Measurements from ENCODE around the gene GDI1. TPM values are rescaled to one million over a fixed set of nuclear protein-coding genes. Genes with fewer than 3 reads are reported as not detected.
A peak's percentile ranks its signal among the peaks of the same experiment; 100 is the strongest.
"Not testable (repeated sequence)": the region's sequence is repeated elsewhere in the genome, so short reads cannot be mapped to it uniquely, and the experiment has no call there.

The GDI1 gene
- total RNA-seq (100 to 1,000 TPM in 8 of 9 donors, 10 to 100 TPM in 1; 85.6 to 142 (median 112) TPM), polyA plus RNA-seq (100 to 1,000 TPM; 155 to 287 (median 216) TPM)
- long read RNA-seq, donor 1, transcript GDI1-204 (11 exons, 2,474 nt) = major isoform, 16 of 246 reads
- long read RNA-seq, donor 1, transcript GDI1-207 (4 exons, 2,417 nt) = minor isoform, 8 of 246 reads
- long read RNA-seq, donor 1, transcript GDI1-211 (5 exons, 1,014 nt) = minor isoform, 9 of 246 reads
- long read RNA-seq, donor 1, transcript GDI1-210 (2 exons, 1,021 nt) = minor isoform, 5 of 246 reads
- long read RNA-seq, donor 1, partial matches to known transcripts = 206 of 246 reads
- long read RNA-seq, donor 1, other reads (novel, unspliced or antisense) = 0 of 246 reads
- long read RNA-seq, donor 2, transcript GDI1-204 (11 exons, 2,474 nt) = major isoform, 13 of 217 reads
- long read RNA-seq, donor 2, transcript GDI1-211 (5 exons, 1,014 nt) = minor isoform, 8 of 217 reads
- long read RNA-seq, donor 2, partial matches to known transcripts = 189 of 217 reads
- long read RNA-seq, donor 2, other reads (novel, unspliced or antisense) = 0 of 217 reads
- long read RNA-seq, donor 3, transcript GDI1-204 (11 exons, 2,474 nt) = major isoform, 21 of 158 reads
- long read RNA-seq, donor 3, transcript GDI1-207 (4 exons, 2,417 nt) = minor isoform, 5 of 158 reads
- long read RNA-seq, donor 3, partial matches to known transcripts = 126 of 158 reads
- long read RNA-seq, donor 3, other reads (novel, unspliced or antisense) = 0 of 158 reads
- long read RNA-seq, donor 4, partial matches to known transcripts = 0 of 6 reads
- long read RNA-seq, donor 4, other reads (novel, unspliced or antisense) = 3 of 6 reads
- long read RNA-seq, donor 5, transcript GDI1-204 (11 exons, 2,474 nt) = major isoform, 119 of 150 reads
- long read RNA-seq, donor 5, partial matches to known transcripts = 15 of 150 reads
- long read RNA-seq, donor 5, other reads (novel, unspliced or antisense) = 14 of 150 reads
- long read RNA-seq, donor 6, partial matches to known transcripts = 6 of 10 reads
- long read RNA-seq, donor 6, other reads (novel, unspliced or antisense) = 0 of 10 reads
- long read RNA-seq, donor 7, transcript GDI1-204 (11 exons, 2,474 nt) = major isoform, 10 of 41 reads
- long read RNA-seq, donor 7, transcript GDI1-211 (5 exons, 1,014 nt) = minor isoform, 7 of 41 reads
- long read RNA-seq, donor 7, partial matches to known transcripts = 16 of 41 reads
- long read RNA-seq, donor 7, other reads (novel, unspliced or antisense) = 0 of 41 reads
- long read RNA-seq, donor 8, transcript GDI1-204 (11 exons, 2,474 nt) = major isoform, 41 of 276 reads
- long read RNA-seq, donor 8, partial matches to known transcripts = 222 of 276 reads
- long read RNA-seq, donor 8, other reads (novel, unspliced or antisense) = 0 of 276 reads
- long read RNA-seq, donor 9, transcript GDI1-204 (11 exons, 2,474 nt) = major isoform, 11 of 46 reads
- long read RNA-seq, donor 9, transcript GDI1-211 (5 exons, 1,014 nt) = minor isoform, 6 of 46 reads
- long read RNA-seq, donor 9, transcript GDI1-207 (4 exons, 2,417 nt) = minor isoform, 6 of 46 reads
- long read RNA-seq, donor 9, partial matches to known transcripts = 17 of 46 reads
- long read RNA-seq, donor 9, other reads (novel, unspliced or antisense) = 0 of 46 reads
- long read RNA-seq, donor 10, transcript GDI1-211 (5 exons, 1,014 nt) = minor isoform, 9 of 176 reads
- long read RNA-seq, donor 10, transcript GDI1-204 (11 exons, 2,474 nt) = major isoform, 18 of 176 reads
- long read RNA-seq, donor 10, partial matches to known transcripts = 144 of 176 reads
- long read RNA-seq, donor 10, other reads (novel, unspliced or antisense) = 0 of 176 reads

DNA sequence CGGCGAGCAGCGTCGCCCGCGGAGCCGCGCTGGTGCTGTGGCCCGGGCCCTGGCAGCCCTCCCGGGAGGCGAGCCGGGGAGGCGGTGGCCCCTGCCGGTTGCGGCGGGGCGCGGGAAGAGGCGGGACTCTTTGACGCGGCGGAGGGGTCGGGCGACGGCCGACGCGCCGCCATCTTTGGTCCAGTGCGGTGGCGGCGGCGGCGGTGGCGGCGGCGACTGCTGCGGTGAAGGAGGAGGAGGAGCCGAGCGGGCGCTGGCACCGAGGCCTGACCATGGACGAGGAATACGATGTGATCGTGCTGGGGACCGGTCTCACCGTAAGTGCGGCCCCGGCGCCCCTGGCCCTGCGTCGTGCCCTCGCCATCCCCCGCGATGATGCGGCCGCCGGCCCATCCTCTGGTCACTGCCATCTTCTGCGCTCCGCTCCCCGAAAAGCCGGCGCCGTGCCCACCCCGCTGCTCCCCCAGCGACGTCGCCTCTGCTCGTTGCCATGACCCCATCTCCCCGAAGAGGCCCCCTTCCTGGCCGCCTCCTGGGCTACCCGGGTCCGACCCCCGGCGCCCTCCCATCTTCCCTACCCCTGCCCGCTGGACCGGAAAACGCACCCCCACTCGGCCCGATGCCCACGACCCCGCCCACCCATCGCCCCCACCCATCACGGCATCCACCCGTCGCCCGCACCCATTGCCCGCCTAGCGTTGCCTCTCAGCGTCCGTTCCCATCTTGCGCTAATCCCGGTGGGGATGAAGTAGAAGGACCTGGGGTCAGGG, at the start of gene GDI1:
Gene GDI1 (plus strand): TSS at position 172 of the 770 bp plus-strand sequence. CDS start 101 bp downstream, at position 273.
- peaks cover 0 to 68% of the 10 kb centered on the region in 2 donors for H3K36me3 ChIP-seq (replicated peaks in 1 of 2)

DNA sequence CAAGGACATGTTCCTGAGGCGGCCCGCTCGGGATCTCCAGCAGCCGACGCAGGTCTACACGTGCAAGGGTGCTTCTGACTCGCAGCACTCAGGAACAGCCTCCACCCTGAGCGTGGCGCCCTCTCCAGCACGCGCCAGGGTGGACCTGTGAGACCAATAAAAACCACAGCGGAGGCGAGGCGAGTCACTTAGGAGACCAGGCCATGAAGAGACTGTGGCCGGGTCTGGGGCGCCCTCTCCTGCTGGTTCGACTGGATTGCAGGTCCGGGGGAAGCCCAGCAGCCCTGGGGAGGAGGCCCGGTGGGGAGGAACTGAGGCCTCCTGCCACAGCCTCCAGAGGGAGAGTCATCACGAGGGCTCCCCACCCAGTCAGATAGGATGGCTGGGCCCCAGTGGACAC, 48.9 kb upstream of the GDI1 start:
- DNase-seq; H3K4me3 ChIP-seq; H3K27me3 ChIP-seq; H3K27ac ChIP-seq; H3K36me3 ChIP-seq (replicated peaks in 1 of 2); intact Hi-C loops (cut with DNase I); H3K4me1 ChIP-seq (replicated peaks in 1 of 2); H3K9me3 ChIP-seq (replicated peaks in 1 of 3): not testable (repeated sequence)
- WGBS, 4 donors = no CpG with 5 or more reads among the region's 20 CpGs

More for the DNA sequence above, at the start of gene GDI1:
- H3K9me3 ChIP-seq (replicated peaks in 1 of 3) = no peaks in the 10 kb centered on the region
- peak within 1 kb of the TSS in 3 of 5 donors; percentile 70 to 95 (median 86) for H3K27ac ChIP-seq
- DNase-seq = peak in 3 of 7 donors; percentile 43 to 53 (median 48)
- peaks cover 0 to 7% of the 10 kb centered on the region in 2 donors for H3K4me1 ChIP-seq (replicated peaks in 1 of 2)
- H3K4me3 ChIP-seq = peak within 1 kb of the TSS in 3 of 4 donors; percentile 11 to 71 (median 32)
- intact Hi-C loops (cut with DNase I) = no loop called here
- 1 to 44% (median 33%) methylated on average over 28 to 85 of the region's 93 CpGs; no CpG with 5 or more reads in 1 of the 4 donors for WGBS, 4 donors
- TF ChIP-seq POLR2A (IDR thresholded peaks at IDR 0.05) = peak; percentile 21 to 41
- TF ChIP-seq, protein P1, sequence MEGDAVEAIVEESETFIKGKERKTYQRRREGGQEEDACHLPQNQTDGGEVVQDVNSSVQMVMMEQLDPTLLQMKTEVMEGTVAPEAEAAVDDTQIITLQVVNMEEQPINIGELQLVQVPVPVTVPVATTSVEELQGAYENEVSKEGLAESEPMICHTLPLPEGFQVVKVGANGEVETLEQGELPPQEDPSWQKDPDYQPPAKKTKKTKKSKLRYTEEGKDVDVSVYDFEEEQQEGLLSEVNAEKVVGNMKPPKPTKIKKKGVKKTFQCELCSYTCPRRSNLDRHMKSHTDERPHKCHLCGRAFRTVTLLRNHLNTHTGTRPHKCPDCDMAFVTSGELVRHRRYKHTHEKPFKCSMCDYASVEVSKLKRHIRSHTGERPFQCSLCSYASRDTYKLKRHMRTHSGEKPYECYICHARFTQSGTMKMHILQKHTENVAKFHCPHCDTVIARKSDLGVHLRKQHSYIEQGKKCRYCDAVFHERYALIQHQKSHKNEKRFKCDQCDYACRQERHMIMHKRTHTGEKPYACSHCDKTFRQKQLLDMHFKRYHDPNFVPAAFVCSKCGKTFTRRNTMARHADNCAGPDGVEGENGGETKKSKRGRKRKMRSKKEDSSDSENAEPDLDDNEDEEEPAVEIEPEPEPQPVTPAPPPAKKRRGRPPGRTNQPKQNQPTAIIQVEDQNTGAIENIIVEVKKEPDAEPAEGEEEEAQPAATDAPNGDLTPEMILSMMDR (IDR thresholded peaks at IDR 0.05) = no peak
- H3K27me3 ChIP-seq = no peaks in the 10 kb centered on the region

DNA sequence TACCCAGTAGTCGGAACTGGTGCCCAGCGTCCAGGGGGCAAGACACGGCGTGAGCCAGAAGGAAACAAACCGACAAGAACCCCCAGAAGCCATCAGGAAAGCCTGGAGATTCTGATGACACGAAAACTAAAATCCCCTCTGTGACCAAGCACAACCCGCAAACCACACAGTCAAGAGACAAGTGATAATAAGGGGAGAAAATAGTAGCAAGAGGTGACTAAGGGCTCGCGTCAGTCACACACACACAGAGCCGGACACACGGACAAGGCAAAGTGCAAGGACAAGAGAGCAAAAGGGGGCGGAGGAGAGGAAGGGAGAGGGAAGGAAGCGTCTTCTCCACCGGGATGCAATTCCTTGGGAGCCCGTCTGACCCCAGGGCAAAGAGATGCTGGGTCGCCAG, 48.3 kb upstream of the GDI1 start:
- WGBS, 4 donors = no CpG with 5 or more reads among the region's 16 CpGs
- H3K4me1 ChIP-seq (replicated peaks in 1 of 2); DNase-seq; intact Hi-C loops (cut with DNase I); H3K9me3 ChIP-seq (replicated peaks in 1 of 3); H3K27me3 ChIP-seq; H3K27ac ChIP-seq; H3K36me3 ChIP-seq (replicated peaks in 1 of 2); H3K4me3 ChIP-seq: not testable (repeated sequence)

DNA sequence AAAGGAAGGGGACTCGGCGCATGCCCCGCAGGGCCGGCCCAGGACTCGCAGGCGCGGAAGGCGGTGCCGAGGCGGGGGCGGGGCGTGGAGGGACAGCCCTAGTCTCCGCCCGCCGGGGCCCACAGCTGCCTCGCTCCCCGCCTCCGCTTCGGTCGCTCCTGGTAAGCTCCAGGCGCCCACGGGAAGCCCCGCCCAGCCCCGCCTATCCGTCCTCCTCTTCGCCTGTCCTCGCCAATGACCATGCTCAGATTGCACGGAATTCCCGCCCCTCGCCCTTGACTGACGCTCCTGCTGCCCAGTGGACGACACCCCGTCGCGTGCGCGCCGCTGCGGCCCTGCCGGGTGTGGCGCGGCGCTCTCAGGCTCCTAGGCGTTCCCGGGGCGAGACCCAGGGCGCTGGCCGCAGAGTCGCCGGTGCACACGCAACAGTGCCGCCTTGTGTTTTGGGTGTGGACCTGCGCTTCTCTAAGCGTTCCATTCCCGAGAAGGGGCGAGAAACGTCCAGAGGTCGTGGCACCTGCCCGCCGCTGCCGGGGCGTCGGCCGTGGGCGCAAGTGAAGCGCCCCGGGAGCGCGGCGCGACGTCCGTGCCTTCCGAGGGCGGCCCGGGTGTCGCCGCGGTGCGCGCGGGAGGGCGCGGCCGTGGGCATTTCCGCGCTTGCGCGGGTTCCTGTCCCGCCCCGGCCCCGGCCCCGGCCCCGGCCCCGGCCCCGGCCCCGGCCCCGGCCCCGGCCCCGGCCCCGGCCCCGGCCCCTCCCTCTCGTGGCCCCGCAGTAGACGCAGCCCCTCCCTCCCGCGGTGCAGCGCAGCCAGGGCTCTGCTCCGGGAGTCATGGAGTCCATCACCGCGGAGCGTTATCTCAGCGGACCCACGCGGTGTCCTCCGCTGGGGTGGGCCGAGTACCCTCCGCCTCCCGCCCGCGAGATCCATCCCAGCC, 46.9 kb upstream of the GDI1 start:
- Histone ChIP-seq H3K27ac (peak overlapping the region in 1 of 5 donors; percentile 91), H3K4me3 (peak overlapping the region in 1 of 4 donors; percentile 42)
- H3K36me3 ChIP-seq (replicated peaks in 1 of 2); H3K27me3 ChIP-seq; H3K4me1 ChIP-seq (replicated peaks in 1 of 2); intact Hi-C loops (cut with DNase I); H3K9me3 ChIP-seq (replicated peaks in 1 of 3): not testable (repeated sequence)
- DNase-seq = peak in 1 of 7 donors; percentile 17
- 1 to 24% methylated on average over 15 to 19 of the region's 121 CpGs; no CpG with 5 or more reads in 2 of the 4 donors for WGBS, 4 donors

DNA sequence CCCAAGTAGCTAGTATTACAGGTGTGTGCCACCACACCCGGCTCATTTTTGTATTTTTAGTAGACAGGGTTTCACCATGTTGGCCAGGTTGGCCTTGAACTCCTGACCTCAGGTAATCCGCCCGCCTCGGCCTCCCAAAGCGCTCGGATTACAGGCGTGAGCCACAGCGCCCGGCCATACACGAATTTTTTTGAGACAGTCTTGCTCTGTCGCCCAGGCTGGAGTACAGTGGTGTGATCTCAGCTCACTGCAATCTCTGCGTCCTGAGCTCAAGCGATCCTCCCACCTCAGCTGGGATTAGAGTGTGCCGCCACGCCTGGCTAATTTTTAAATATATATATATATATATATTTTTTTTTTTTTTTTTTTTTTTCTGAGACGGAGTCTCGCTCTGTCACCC, 40.6 kb upstream of the GDI1 start:
- intact Hi-C loops (cut with DNase I) = loop anchor here in 1 of 2 donors (5.0 kb wide), 1 partner anchor 136 kb away; no protein-coding TSS in a partner anchor
- H3K4me3 ChIP-seq; H3K9me3 ChIP-seq (replicated peaks in 1 of 3); H3K27me3 ChIP-seq; H3K27ac ChIP-seq; H3K4me1 ChIP-seq (replicated peaks in 1 of 2): not testable (repeated sequence)
- WGBS, 4 donors = 91 to 95% (median 92%) methylated on average over 15 to 17 of the region's 17 CpGs
- peaks cover 0 to 23% of the 10 kb centered on the region in 2 donors for H3K36me3 ChIP-seq (replicated peaks in 1 of 2)
- DNase-seq = peak in 1 of 7 donors; percentile 18

All from adrenal gland (tissue), 19 donors.